GM12875 (cell line): ENCODE results near the gene DPEP1.

Experiments used
- H3K4me3 ChIP-seq: one replicate; pipeline ENCODE4 v1.5.1; 2011; ENCODE audit warnings: low read depth, low read length, control low read depth
- TF ChIP-seq, protein P1 (sequence below): IDR thresholded peaks from 2 replicates; pipeline ENCODE4 v1.5.1; 2011; ENCODE audit warnings: low read depth, mild to moderate bottlenecking, control low read depth, inconsistent platforms, low read length, moderate library complexity, borderline replicate concordance; ENCODE audit not compliant: insufficient read depth

Gene DPEP1

DNA sequence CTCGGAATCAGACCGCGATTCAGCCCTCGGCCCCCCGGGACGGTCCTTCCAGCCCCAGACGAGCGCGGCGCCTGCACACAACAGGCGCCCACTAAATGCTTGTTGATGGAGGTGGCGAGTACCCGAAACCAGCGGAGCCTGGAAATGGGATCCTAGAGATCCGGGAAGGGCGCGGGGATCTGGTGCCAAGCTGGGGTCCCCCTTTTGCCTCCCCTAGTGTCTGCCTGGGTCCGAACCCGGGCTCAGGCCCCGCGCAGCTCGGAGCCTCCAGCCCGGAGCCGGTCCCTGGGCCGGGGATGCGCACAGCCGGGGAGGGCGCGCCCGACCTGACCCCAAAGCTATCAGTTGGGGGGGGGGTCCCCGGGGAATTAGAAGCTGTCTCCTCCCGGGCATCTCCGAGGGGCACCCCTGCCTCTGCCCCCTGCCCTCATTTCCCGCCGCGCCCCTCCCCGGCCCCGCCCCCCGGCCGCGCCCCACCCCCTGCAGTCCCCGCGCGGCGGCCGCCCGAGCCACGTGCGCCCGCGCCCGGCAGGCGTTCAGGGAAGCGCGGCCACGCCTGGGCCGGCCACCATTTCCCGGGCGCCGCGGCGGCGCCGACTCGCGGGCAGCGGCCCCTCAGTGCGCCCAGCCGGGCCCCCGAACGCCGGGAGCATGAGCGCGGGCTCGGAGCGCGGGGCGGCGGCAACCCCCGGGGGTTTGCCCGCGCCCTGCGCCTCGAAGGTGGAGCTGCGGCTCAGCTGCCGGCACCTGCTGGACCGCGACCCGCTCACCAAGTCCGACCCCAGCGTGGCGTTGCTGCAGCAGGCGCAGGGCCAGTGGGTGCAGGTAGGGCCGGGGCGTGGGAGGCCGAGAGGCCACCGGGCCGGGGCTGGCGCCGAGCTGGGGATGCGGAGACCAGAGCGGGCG lies 37.9 kb upstream of the DPEP1 start, which contains the start of gene CPNE7:
TSS of gene CPNE7 (plus strand) at position 512 of the 906 bp plus-strand sequence. CDS start at position 652, 140 bp downstream.
- H3K4me3 ChIP-seq, result peak within 1 kb of the TSS; percentile 65
- TF ChIP-seq, protein P1, sequence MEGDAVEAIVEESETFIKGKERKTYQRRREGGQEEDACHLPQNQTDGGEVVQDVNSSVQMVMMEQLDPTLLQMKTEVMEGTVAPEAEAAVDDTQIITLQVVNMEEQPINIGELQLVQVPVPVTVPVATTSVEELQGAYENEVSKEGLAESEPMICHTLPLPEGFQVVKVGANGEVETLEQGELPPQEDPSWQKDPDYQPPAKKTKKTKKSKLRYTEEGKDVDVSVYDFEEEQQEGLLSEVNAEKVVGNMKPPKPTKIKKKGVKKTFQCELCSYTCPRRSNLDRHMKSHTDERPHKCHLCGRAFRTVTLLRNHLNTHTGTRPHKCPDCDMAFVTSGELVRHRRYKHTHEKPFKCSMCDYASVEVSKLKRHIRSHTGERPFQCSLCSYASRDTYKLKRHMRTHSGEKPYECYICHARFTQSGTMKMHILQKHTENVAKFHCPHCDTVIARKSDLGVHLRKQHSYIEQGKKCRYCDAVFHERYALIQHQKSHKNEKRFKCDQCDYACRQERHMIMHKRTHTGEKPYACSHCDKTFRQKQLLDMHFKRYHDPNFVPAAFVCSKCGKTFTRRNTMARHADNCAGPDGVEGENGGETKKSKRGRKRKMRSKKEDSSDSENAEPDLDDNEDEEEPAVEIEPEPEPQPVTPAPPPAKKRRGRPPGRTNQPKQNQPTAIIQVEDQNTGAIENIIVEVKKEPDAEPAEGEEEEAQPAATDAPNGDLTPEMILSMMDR, result no peak

DNA sequence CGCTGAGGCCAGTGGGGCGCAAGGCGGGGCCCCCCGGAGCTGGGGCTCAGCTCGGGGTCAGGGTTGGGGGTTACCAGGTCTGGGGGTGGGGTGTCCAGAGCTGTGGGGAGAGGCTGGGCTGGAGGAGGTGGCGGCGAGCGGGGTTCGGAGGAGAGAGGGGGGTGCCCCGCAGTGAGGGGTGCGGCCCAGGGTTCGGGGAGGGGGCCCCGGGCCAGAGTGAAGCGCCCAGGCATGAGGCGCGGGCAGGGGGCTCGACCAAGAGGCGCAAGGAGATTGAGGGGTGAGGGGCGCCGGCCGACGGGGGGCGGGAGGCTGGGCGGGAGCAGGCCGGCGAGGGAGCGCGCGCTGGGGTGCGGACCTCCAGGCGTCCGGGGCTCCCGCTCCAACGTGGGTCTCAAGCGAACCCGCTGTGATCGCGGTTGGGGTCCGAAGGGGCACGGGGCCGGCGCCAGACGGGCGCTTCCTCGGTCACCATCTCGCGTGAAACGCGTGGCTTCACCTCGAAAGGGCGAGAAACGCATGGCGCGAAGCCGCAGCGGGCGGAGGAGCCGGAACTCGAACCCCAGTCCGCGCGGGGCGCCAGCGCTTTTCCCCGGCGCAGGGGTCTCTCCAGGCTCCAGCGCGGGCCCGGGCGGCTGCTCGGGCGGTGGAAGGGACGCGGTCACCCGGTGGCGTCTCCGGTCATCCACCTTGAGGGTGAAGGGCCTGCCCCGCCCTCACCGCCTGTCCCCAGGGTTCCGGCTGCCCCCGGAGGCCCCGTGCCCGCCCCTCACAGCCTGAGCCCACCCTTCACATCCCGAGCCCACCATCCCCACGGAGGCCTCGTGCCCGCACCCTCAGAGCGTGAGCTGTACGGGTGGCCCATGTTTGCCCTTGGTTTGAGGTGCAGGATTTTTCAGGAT lies 37.0 kb upstream of the DPEP1 start:
- TF ChIP-seq, protein P1, result no peak
- peak overlapping the region; percentile 65 for H3K4me3 ChIP-seq

DNA sequence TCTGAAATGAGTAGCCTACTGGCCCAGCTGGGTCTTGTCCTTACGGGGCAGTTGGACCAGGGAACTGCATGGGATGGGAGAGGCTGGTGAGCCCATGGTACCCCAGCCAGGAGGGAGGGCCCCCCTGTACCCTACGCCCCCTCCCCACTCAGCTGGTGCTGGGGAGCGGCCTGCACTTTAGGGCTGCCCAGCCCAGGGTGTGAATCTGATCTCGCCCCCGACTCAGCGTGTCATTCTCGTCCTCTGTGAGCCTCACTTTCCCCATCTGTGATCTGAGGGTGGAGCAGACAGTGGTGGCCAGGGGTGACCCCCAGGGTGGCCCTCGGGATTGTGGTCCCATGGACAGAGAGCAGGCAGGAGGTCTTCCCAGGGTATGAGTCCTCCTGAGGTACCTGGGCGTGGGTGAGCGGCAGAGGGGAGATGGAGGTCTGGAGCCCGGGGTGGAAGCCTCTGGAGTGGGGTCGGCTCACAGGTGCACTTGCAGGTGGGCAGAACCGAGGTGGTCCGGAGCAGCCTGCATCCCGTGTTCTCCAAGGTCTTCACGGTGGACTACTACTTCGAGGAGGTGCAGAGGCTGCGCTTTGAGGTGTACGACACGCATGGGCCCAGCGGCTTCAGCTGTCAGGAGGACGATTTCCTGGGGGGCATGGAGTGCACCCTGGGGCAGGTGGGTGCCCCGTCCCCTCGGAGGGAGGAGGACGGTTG lies 36.2 kb upstream of the DPEP1 start:
- no peak overlapping the region for H3K4me3 ChIP-seq
- TF ChIP-seq, protein P1, result no peak

DNA sequence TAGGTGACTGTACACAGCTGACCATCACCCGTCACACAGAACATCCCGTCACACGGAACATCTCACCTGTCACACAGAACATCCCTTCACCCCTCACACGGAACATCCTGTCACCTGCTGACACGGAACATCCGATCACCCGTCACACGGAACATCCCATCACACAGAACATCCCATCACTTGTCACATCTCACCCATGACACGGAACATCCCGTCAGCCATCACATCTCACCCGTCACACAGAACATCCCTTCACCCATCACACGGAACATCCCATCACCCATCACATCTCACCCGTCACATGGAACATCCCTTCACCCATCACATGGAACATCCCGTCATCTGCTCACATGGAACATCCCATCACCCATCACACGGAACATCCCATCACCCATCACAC lies 34.1 kb upstream of the DPEP1 start:
- TF ChIP-seq, protein P1, result no peak
- H3K4me3 ChIP-seq, result no peak overlapping the region

DNA sequence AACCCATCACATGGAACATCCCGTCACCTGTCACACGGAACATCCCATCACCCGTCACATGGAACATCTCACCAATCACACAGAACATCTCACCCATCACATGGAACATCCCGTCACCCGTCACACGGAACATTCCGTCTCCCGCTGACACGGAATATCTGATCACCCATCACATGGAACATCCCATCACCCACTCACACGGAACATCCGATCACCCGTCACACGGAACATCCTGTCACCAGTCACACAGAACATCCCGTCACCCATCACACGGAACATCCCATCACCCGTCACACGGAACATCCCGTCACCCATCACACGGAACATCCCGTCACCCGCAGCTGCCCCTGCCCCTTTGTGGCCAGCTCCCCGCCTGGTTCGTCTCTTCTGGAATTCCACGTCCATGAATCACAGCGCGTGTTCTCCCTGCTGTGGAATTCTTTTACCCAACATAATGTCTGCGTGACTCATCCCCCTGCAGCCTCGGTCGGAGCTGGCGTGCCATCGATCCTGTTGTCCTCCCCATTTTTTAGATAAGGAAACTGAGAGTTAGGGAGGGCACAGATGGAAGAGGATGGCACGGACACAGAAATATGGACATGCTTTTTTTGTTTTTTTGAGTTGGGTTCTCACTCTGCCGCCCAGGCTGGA lies 32.3 kb upstream of the DPEP1 start:
- no peak overlapping the region for H3K4me3 ChIP-seq
- TF ChIP-seq, protein P1, result no peak

DNA sequence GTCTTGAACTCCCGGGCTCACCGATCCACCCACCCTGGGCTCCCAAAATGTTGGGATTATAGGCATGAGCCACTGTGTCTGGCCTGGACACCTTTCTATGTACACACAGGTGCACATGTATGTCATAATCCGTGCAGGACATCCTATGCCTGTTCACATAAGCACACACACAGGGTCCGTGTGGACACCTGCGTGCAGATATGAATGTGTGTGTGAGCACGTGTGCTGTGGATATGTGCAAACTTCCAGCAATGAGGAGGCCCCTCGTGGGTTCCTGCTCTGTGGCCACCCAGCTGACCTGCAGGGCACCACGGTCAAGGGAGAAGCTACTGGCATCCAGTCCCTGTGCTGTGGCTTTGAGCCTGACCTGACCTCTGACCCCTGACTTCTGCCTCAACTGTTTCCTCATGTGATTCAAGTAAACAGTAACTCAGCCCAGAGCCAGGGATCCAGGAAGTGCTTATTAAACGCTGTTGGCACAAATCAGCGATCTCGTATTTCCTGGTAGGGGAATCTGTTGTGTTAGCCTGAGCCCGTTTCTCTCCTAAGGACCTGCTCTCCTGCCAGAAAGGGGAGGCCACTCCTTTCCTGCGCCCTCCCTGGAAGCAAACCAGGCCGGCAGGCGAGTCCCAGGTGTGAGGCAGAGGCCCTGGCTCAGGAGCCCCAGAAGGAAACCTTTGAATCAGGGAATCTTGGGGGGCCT lies 31.4 kb upstream of the DPEP1 start:
- TF ChIP-seq, protein P1, result no peak
- H3K4me3 ChIP-seq, result no peak overlapping the region
